Activated CD8-positive, alpha-beta memory T cell treated with anti-CD3 and anti-CD28 coated beads, Interleukin-2, amount 10 ng/mL, durations not matched to agents 7 days and 5 days (primary cell): Measurements from ENCODE around the gene ROBO2. TPM values are rescaled to one million over a fixed set of nuclear protein-coding genes. Genes with fewer than 3 reads are reported as not detected.

Experiments used
- ATAC-seq: fragments of 150-1000 bp; cut with Tn5 transposase; one replicate; pipeline ENCODE4 v1.10.0; 2021; ENCODE audit warnings: moderate library complexity
- CTCF ChIA-PET: fragments of 350-600 bp; sonication (Branson Sonifier 250); formaldehyde crosslinking; loops from one replicate; lab custom pipeline; 2021; ENCODE audit warnings: antibody characterized with exemption; lab: Charles Lee
- DNase-seq: peaks from one replicate; pipeline ENCODE4 v3.0.0-alpha.2; 2020
- H3K27ac Mint-ChIP-seq: one replicate; pipeline ENCODE4 v1.8.0; 2021; ENCODE audit warnings: mild to moderate bottlenecking, mixed read lengths
- H3K27me3 Mint-ChIP-seq: one replicate; pipeline ENCODE4 v1.8.0; 2021; ENCODE audit warnings: mixed read lengths
- H3K36me3 Mint-ChIP-seq: one replicate; pipeline ENCODE4 v1.8.0; 2021; ENCODE audit warnings: mild to moderate bottlenecking, mixed read lengths
- H3K4me1 Mint-ChIP-seq: one replicate; pipeline ENCODE4 v1.8.0; 2021; ENCODE audit warnings: mixed read lengths
- H3K4me3 Mint-ChIP-seq: one replicate; pipeline ENCODE4 v1.8.0; 2021; ENCODE audit warnings: mild to moderate bottlenecking, moderate library complexity, mixed read lengths
- H3K9me3 Mint-ChIP-seq: one replicate; pipeline ENCODE4 v1.8.0; 2022; ENCODE audit warnings: low read depth, mixed read lengths
- total RNA-seq, 2 experiments: library from RNA; stranded (reverse); gene quantifications; one replicate each; pipeline ENCODE4 v1.2.3, GENCODE V29; 2021

ROBO2 gene
- total RNA-seq, 2 experiments from 2014 or later, result not detected

GRCh38 chr3:77247061-77247460 lies 207.2 kb downstream of the ROBO2 start:
- Mint-ChIP-seq H3K9me3 (peaks cover 16% of the 10 kb centered on the region), H3K36me3 (no peaks in the 10 kb centered on the region), H3K27me3 (no peaks in the 10 kb centered on the region), H3K4me1 (no peaks in the 10 kb centered on the region), H3K4me3 (no peak overlapping the region), H3K27ac (no peak overlapping the region)
- ATAC-seq, result no peak
- CTCF ChIA-PET, result no interaction called here
- DNase-seq, result no peak

DNA sequence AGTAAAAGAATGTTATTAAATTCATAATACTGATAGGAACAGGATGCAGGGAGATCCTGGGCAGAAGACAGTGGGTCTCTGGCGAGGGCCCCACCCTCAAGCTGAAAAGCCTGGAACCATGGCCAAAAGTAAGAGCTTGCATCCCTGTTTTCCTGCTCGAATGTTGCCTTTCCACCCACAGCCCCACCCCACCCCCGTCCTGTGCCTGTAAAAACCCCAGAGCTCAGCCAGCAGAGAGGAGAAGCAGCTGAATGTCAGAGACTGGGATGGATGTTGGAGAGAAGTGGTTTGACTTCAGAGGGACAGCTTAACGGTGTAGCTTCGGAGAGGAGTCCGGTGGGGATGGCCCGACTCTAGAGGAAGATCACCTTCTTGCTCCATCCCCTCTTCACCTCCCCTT lies 207.9 kb downstream of the ROBO2 start:
- DNase-seq, result no peak
- Mint-ChIP-seq H3K9me3 (peaks cover 18% of the 10 kb centered on the region), H3K4me1 (no peaks in the 10 kb centered on the region), H3K27me3 (no peaks in the 10 kb centered on the region), H3K4me3 (no peak overlapping the region), H3K27ac (no peak overlapping the region), H3K36me3 (no peaks in the 10 kb centered on the region)
- no peak for ATAC-seq
- CTCF ChIA-PET, result no interaction called here

DNA sequence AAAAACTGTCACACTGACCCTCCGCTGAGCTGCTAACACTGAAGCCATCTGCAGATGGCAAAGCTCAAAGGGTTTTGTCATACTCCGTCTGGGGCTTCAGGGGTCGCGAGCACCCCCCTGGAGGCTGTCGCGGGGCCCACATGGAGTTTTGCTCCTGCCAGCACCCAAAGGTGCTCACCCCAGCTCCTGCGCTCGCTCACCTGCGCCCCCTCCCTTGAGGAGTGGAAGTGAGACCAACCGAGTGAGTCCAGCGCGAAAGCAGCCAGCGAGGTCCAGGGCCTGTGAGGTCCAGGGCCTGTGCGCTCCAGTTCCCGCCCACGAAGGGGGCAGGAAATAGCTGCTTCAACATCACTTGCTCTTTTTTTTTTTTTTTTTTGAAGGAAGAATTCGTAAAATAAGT lies 208.5 kb downstream of the ROBO2 start:
- H3K27ac Mint-ChIP-seq, result no peak overlapping the region
- no peak for ATAC-seq
- H3K27me3 Mint-ChIP-seq, result no peaks in the 10 kb centered on the region
- no peaks in the 10 kb centered on the region for H3K36me3 Mint-ChIP-seq
- no peak overlapping the region for H3K4me3 Mint-ChIP-seq
- CTCF ChIA-PET, result no interaction called here
- no peaks in the 10 kb centered on the region for H3K4me1 Mint-ChIP-seq
- no peak for DNase-seq
- peaks cover 18% of the 10 kb centered on the region for H3K9me3 Mint-ChIP-seq

- no peaks in the 10 kb centered on the region for H3K36me3 Mint-ChIP-seq
- H3K4me1 Mint-ChIP-seq, result no peaks in the 10 kb centered on the region
- CTCF ChIA-PET, result no interaction called here
- peaks cover 12% of the 10 kb centered on the region for H3K9me3 Mint-ChIP-seq
- H3K27me3 Mint-ChIP-seq, result no peaks in the 10 kb centered on the region
- no peak overlapping the region for H3K27ac Mint-ChIP-seq
- ATAC-seq (no peak), DNase-seq (no peak)
- no peak overlapping the region for H3K4me3 Mint-ChIP-seq
These were observed 211.2 kb downstream of the ROBO2 start for GRCh38 chr3:77251136-77251535.

DNA sequence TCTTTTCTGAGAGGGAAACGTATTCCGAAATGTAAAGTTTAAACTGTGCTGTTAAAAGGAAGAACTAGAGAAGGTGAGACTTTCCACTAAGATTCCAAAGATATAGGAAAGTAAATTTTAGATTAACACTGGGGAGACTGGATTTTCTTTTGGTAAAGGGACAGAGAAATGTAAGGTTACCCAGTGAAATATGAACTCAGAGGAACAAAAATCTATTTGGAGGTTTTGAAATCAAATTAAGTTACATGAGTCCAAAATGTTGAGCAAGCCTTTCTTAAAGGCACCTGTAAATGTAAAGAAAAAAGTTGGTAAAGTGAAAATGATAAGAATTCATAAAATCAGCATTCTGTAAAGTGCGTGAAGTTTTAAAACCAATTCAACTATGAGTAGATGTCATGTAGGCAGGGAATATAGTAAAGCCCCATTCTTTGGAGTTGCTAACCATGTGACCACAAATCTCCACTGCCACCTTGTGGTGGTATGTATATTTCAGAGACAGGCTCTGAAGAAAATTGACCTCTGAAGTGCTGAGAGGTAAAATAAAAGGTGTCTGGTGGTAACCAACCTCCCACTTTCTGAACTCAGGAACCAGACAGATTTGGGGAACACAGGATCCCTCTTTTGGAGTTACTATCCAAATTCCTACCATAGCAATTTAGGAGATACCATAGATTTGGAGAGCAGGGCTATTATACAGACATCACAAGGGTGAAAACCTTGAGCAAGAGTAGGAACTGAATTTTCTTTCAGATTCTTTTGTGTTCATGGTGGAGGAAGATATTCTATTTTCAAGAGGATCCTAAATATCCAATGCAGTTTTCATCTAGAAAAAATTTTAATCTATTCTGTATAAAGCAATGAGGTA lies 215.3 kb downstream of the ROBO2 start:
- CTCF ChIA-PET, result no interaction called here
- DNase-seq, result no peak
- Mint-ChIP-seq H3K27me3 (no peaks in the 10 kb centered on the region), H3K4me3 (no peak overlapping the region), H3K4me1 (no peaks in the 10 kb centered on the region), H3K36me3 (no peaks in the 10 kb centered on the region), H3K9me3 (peaks cover 12% of the 10 kb centered on the region), H3K27ac (no peak overlapping the region)
- ATAC-seq, result no peak

GRCh38 chr3:77256584-77257503 lies 216.9 kb downstream of the ROBO2 start:
- ATAC-seq, result no peak
- Mint-ChIP-seq H3K27ac (no peak overlapping the region), H3K4me1 (no peaks in the 10 kb centered on the region)

DNA sequence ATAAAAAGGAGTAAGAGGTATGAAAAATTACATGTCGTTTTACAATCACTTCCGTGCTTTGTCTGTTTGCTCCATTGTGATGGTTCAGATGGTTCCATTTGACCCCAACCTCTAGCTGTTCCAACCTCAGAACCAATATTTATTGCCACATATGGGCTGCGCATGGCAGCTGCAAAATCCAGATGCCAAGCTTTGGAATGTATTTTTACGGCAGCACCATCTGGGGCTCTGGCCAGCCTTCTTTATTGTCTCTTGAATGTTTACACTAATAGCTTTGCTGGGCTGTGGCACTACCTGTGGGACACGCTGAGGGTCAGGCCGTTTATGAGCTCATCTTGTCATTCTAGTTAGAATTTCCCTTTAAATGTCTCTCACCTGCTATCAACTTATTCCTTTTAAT lies 219.8 kb downstream of the ROBO2 start:
- Mint-ChIP-seq H3K4me3 (no peak overlapping the region), H3K27ac (no peak overlapping the region), H3K36me3 (no peaks in the 10 kb centered on the region), H3K4me1 (no peaks in the 10 kb centered on the region), H3K9me3 (peaks cover 12% of the 10 kb centered on the region), H3K27me3 (no peaks in the 10 kb centered on the region)
- no peak for ATAC-seq
- no peak for DNase-seq
- CTCF ChIA-PET, result no interaction called here

More at GRCh38 chr3:77256584-77257503, 216.9 kb downstream of the ROBO2 start:
- CTCF ChIA-PET, result no interaction called here
- Mint-ChIP-seq H3K4me3 (no peak overlapping the region), H3K27me3 (no peaks in the 10 kb centered on the region), H3K36me3 (no peaks in the 10 kb centered on the region), H3K9me3 (peaks cover 14% of the 10 kb centered on the region)
- DNase-seq, result no peak

DNA sequence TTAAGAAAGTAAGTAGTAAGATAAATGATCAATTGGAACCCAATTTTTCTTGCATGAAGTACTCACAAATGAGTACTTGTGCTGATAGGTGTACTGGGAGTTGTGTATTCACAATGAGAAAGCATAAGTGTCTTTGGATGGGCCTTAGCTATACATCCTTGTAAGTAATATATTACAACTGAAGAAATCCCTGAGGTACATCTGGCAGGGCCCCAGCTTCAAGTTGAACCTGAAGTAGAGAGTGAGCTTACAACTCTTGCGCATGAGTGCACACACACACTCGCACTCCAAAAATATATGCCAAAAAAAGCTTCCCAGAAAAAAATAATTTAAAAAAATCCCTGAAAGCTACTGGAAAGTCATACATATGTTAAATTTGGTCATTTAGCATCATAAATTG lies 222.5 kb downstream of the ROBO2 start:
- Mint-ChIP-seq H3K4me1 (no peaks in the 10 kb centered on the region), H3K9me3 (peaks cover 17% of the 10 kb centered on the region), H3K27ac (no peak overlapping the region), H3K4me3 (no peak overlapping the region), H3K36me3 (no peaks in the 10 kb centered on the region), H3K27me3 (no peaks in the 10 kb centered on the region)
- no peak for ATAC-seq
- CTCF ChIA-PET, result no interaction called here
- no peak for DNase-seq

GRCh38 chr3:77267589-77267988 lies 227.7 kb downstream of the ROBO2 start:
- no peak overlapping the region for H3K27ac Mint-ChIP-seq
- DNase-seq, result no peak
- peaks cover 9% of the 10 kb centered on the region for H3K9me3 Mint-ChIP-seq
- ATAC-seq, result no peak
- no peak overlapping the region for H3K4me3 Mint-ChIP-seq
- CTCF ChIA-PET, result no interaction called here
- no peaks in the 10 kb centered on the region for H3K27me3 Mint-ChIP-seq
- H3K36me3 Mint-ChIP-seq, result no peaks in the 10 kb centered on the region
- no peaks in the 10 kb centered on the region for H3K4me1 Mint-ChIP-seq

DNA sequence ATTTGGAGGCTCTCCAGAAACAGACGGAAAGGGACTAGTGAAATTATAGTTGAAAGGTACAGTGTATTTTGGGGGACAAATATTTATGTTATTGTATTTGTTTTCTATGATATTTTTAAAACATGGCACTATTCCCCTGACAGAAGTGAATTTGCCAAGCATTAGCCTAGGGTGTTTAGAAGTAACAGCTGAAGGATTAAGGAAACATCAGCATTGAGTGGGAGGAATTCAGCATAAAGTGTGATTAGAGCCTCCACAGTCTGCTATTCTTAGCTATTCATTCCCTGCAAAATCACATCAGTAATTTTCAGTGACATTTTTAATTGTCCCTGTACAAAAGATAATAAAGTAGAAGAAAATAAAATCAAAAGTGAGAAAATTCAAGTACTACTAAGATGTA lies 231.4 kb downstream of the ROBO2 start:
- H3K4me3 Mint-ChIP-seq, result no peak overlapping the region
- ATAC-seq (no peak), DNase-seq (no peak)
- CTCF ChIA-PET, result no interaction called here
- no peaks in the 10 kb centered on the region for H3K27me3 Mint-ChIP-seq
- H3K36me3 Mint-ChIP-seq, result no peaks in the 10 kb centered on the region
- peaks cover 7% of the 10 kb centered on the region for H3K9me3 Mint-ChIP-seq
- H3K27ac Mint-ChIP-seq, result no peak overlapping the region
- H3K4me1 Mint-ChIP-seq, result no peaks in the 10 kb centered on the region

- DNase-seq, result no peak
- Mint-ChIP-seq H3K27ac (no peak overlapping the region), H3K27me3 (no peaks in the 10 kb centered on the region), H3K4me3 (no peak overlapping the region), H3K4me1 (no peaks in the 10 kb centered on the region), H3K9me3 (peaks cover 5% of the 10 kb centered on the region), H3K36me3 (no peaks in the 10 kb centered on the region)
- ATAC-seq, result no peak
- CTCF ChIA-PET, result no interaction called here
These were observed 231.8 kb downstream of the ROBO2 start for GRCh38 chr3:77271711-77272110.

- no peak overlapping the region for H3K27ac Mint-ChIP-seq
- CTCF ChIA-PET, result no interaction called here
- no peak for ATAC-seq
These were observed 239.4 kb downstream of the ROBO2 start for GRCh38 chr3:77279276-77279675.

GRCh38 chr3:77281721-77282120 lies 241.8 kb downstream of the ROBO2 start:
- Mint-ChIP-seq H3K9me3 (no peaks in the 10 kb centered on the region), H3K27ac (no peak overlapping the region), H3K36me3 (no peaks in the 10 kb centered on the region), H3K4me3 (no peak overlapping the region), H3K4me1 (no peaks in the 10 kb centered on the region), H3K27me3 (no peaks in the 10 kb centered on the region)
- CTCF ChIA-PET, result no interaction called here
- no peak for DNase-seq
- no peak for ATAC-seq

More at GRCh38 chr3:77279276-77279675, 239.4 kb downstream of the ROBO2 start:
- no peak for DNase-seq
- Mint-ChIP-seq H3K4me1 (no peaks in the 10 kb centered on the region), H3K36me3 (no peaks in the 10 kb centered on the region), H3K9me3 (no peaks in the 10 kb centered on the region), H3K4me3 (no peak overlapping the region), H3K27me3 (no peaks in the 10 kb centered on the region)

GRCh38 chr3:77283108-77283507 lies 243.2 kb downstream of the ROBO2 start:
- Mint-ChIP-seq H3K27ac (no peak overlapping the region), H3K9me3 (peaks cover 3% of the 10 kb centered on the region), H3K36me3 (no peaks in the 10 kb centered on the region), H3K27me3 (no peaks in the 10 kb centered on the region), H3K4me1 (no peaks in the 10 kb centered on the region), H3K4me3 (no peak overlapping the region)
- no peak for ATAC-seq
- DNase-seq, result no peak
- CTCF ChIA-PET, result no interaction called here
